Measurements from ENCODE around the gene LINGO3. TPM values are rescaled to one million over a fixed set of nuclear protein-coding genes. Genes with fewer than 3 reads are reported as not detected.

LINGO3 gene
- total and polyA plus RNA-seq, 2 donors (not counting 3 experiments of a cell fraction or from before 2014, with no cell fraction given), result not detected

DNA sequence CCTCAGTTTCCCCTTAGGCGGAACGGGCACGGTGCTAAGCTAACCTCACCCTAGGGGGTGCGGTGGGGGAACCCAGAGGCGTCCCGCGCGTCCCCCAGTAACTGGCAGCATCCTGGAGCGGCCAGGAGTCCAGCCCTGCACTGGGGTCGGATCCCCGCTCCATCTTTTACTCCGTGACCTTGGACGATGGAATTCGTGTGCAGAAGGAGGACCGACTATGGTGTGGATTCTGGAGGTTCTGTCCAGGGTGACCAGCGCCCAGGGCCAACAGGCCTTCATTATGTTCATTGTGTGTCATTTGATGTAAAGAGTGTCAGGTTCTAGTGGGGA, 21.2 kb upstream of the LINGO3 start:
- Histone ChIP-seq H4K20me1 (replicated peaks; ENCODE audit: control insufficient read depth, extremely low read depth, insufficient read depth, low read length) (no peaks in the 10 kb centered on the region), H3K27me3 (ENCODE audit: control insufficient read depth in 2 of 2, insufficient read depth in 2 of 2, low read length in 2 of 2) (no peaks in the 10 kb centered on the region), H3K4me3 (replicated peaks in 1 of 3; ENCODE audit: insufficient read depth in 1 of 3, low read depth in 1 of 3, low read length in 3 of 3) (peak overlapping the region; percentile 68 to 94 (median 87)), H3K9me3 (replicated peaks; ENCODE audit: control insufficient read depth, insufficient read depth, low read length) (no peaks in the 10 kb centered on the region), H3K4me2 (ENCODE audit: insufficient read depth, low read length) (peak overlapping the region; percentile 80), H3K4me1 (ENCODE audit: control insufficient read depth, extremely low read depth, insufficient read depth, low read length) (peaks cover 15% of the 10 kb centered on the region), H3K79me2 (ENCODE audit: control insufficient read depth, insufficient read depth, low read length) (peaks cover 48% of the 10 kb centered on the region), H3K9me1 (replicated peaks; ENCODE audit: control insufficient read depth, extremely low read depth, insufficient read depth, low read length) (no peaks in the 10 kb centered on the region), H2AFZ (ENCODE audit: low read depth, low read length) (peak overlapping the region; percentile 77), H3K36me3 (ENCODE audit: control insufficient read depth in 2 of 2, extremely low read depth in 1 of 2, insufficient read depth in 2 of 2, low read length in 2 of 2) (peaks cover 0 to 6% of the 10 kb centered on the region in 2 experiments), H3K27ac (ENCODE audit: insufficient read depth, low read depth, low read length) (peak overlapping the region; percentile 1), H3K9ac (replicated peaks; ENCODE audit: extremely low read depth, insufficient read depth, low read length) (peak overlapping the region; percentile 76)
- BruUV-seq (replicated peaks), result no TSS peak
- DNase-seq (ENCODE audit: low read depth, low spot score) (no peak), FAIRE-seq (no peak)
- ChIA-PET CTCF (no interaction called here), POLR2A (interaction anchor here (1.2 kb wide), 1 partner anchor 24 kb away, joined by 3 read pairs; no protein-coding TSS in a partner anchor)
- no peak for TF ChIP-seq GATA2 (IDR thresholded peaks at IDR 0.05; ENCODE audit: insufficient read depth, insufficient read length, low read depth, low read length)
- TF ChIP-seq, protein P1, sequence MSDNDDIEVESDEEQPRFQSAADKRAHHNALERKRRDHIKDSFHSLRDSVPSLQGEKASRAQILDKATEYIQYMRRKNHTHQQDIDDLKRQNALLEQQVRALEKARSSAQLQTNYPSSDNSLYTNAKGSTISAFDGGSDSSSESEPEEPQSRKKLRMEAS (IDR thresholded peaks at IDR 0.05; ENCODE audit: insufficient read depth, insufficient read length), result no peak
- no peak for TF ChIP-seq POLR2A (IDR thresholded peaks at IDR 0.05; ENCODE audit: low read depth, low read length)
- TF ChIP-seq FOS (IDR thresholded peaks at IDR 0.05; ENCODE audit: borderline replicate concordance, insufficient read depth, low read length), result no peak
- TF ChIP-seq, protein P2, sequence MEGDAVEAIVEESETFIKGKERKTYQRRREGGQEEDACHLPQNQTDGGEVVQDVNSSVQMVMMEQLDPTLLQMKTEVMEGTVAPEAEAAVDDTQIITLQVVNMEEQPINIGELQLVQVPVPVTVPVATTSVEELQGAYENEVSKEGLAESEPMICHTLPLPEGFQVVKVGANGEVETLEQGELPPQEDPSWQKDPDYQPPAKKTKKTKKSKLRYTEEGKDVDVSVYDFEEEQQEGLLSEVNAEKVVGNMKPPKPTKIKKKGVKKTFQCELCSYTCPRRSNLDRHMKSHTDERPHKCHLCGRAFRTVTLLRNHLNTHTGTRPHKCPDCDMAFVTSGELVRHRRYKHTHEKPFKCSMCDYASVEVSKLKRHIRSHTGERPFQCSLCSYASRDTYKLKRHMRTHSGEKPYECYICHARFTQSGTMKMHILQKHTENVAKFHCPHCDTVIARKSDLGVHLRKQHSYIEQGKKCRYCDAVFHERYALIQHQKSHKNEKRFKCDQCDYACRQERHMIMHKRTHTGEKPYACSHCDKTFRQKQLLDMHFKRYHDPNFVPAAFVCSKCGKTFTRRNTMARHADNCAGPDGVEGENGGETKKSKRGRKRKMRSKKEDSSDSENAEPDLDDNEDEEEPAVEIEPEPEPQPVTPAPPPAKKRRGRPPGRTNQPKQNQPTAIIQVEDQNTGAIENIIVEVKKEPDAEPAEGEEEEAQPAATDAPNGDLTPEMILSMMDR (IDR thresholded peaks at IDR 0.05; ENCODE audit: extremely low read depth in 1 of 2, insufficient read depth in 1 of 2, low read depth in 1 of 2, low read length in 2 of 2), result no peak
- no peak for TF ChIP-seq POLR2AphosphoS5 (IDR thresholded peaks at IDR 0.05; ENCODE audit: insufficient read depth, low read depth, low read length)
- no peak for TF ChIP-seq JUN (IDR thresholded peaks at IDR 0.05; ENCODE audit: borderline replicate concordance, insufficient read depth, insufficient read length, low read depth)
- no peak for TF ChIP-seq MYC (IDR thresholded peaks at IDR 0.05; ENCODE audit: low read depth, low read length)
- no peak for TF ChIP-seq EZH2 (IDR thresholded peaks at IDR 0.05; ENCODE audit: borderline replicate concordance, low read depth, low read length, severe bottlenecking)
- dilution Hi-C loops (cut with MboI; ENCODE audit: extremely low pct_ligation_motif_present, low sequenced_read_pairs), result no loop called here
- intact Hi-C loops (cut with micrococcal nuclease), result loop anchor here (5.0 kb wide), 1 partner anchor 42 kb away; no protein-coding TSS in a partner anchor

Measured in endothelial cell of umbilical vein (primary cell).